Vein endothelial cell (primary cell): ENCODE data around the gene USO1. TPM values are rescaled to one million over a fixed set of nuclear protein-coding genes. Genes with fewer than 3 reads are reported as not detected.

ENCODE experiments used
- small RNA-seq: library from RNA; depleted of rRNA; stranded (forward); fragments of <200 nt; gene quantifications from one replicate; pipeline ENCODE3, GENCODE V24; 2012
- total RNA-seq: library from RNA; depleted of rRNA; stranded (reverse); fragments of >200 nt; gene quantifications from 2 replicates; pipeline ENCODE4 v1.2.3, GENCODE V29; 2012

Gene USO1, protein sequence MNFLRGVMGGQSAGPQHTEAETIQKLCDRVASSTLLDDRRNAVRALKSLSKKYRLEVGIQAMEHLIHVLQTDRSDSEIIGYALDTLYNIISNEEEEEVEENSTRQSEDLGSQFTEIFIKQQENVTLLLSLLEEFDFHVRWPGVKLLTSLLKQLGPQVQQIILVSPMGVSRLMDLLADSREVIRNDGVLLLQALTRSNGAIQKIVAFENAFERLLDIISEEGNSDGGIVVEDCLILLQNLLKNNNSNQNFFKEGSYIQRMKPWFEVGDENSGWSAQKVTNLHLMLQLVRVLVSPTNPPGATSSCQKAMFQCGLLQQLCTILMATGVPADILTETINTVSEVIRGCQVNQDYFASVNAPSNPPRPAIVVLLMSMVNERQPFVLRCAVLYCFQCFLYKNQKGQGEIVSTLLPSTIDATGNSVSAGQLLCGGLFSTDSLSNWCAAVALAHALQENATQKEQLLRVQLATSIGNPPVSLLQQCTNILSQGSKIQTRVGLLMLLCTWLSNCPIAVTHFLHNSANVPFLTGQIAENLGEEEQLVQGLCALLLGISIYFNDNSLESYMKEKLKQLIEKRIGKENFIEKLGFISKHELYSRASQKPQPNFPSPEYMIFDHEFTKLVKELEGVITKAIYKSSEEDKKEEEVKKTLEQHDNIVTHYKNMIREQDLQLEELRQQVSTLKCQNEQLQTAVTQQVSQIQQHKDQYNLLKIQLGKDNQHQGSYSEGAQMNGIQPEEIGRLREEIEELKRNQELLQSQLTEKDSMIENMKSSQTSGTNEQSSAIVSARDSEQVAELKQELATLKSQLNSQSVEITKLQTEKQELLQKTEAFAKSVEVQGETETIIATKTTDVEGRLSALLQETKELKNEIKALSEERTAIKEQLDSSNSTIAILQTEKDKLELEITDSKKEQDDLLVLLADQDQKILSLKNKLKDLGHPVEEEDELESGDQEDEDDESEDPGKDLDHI
- 86.8 and 88.8 TPM in 2 replicates for total RNA-seq

DNA sequence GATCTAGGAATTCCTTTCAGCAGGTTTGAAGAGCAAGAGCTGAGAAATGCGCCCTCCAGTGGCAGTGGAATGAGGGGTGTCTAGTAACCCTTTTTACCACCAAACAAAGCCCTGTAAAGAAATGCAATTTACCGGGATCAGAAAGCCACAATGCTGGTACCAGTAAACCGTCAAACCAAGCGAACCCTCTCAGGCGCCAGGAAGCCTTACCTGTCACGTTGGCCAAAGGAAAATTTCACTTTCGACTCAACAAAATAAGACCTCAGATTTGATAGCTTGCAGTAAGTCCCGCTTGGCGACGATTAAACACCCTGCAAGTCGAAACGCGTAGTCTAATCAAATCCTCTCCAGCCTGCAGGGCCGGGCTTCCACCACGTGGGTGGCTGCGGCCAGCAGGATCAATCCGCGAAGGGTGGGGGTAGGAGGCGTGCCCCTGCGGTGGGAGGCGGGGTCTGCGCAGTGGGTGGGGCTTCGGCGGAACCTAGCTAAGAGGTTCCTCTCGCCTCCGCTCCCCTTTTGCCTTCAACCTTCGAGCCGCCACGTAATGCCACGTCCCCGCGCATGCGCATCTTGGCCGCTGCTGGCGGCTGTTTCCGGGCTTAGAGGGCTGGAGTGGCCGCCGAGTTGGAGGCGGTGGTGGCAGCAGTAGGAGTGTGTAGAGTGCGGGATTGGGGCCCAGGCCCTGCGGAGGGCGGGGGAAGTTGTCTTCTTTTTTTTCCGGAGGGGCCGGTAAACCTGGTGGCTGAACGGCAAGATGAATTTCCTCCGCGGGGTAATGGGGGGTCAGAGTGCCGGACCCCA lies at the start of gene USO1:
USO1 (plus strand) TSS at position 512 of the 801 bp plus-strand sequence; CDS start at position 755, 243 bp downstream.

Small RNA genes within 50 kb of the gene (small RNA-seq; reads per million reads assigned to genes)
- not detected for gene RNU2-16P

Other genes with a start within 250 kb of the USO1 start
- gene RCHY1, start 210.2 kb upstream of the USO1 start, total RNA-seq: 30.7 and 40.3 TPM in 2 replicates
- 6.9 and 9.0 TPM in 2 replicates for gene THAP6, start 210.1 kb upstream of the USO1 start, total RNA-seq
- not detected in 2 replicates for gene ODAPH, start 168.5 kb upstream of the USO1 start, total RNA-seq
- gene CDKL2, start 94.0 kb upstream of the USO1 start, total RNA-seq: 0.29 and 0.65 TPM in 2 replicates
- gene G3BP2, start 51.2 kb upstream of the USO1 start, total RNA-seq: 220 and 229 TPM in 2 replicates
- not detected in 2 replicates for gene PPEF2, start 177.9 kb downstream of the USO1 start, total RNA-seq
- gene NAAA, start 216.4 kb downstream of the USO1 start, total RNA-seq: 18.3 and 20.9 TPM in 2 replicates